GM20431 (cell line): ENCODE data around the gene NAPA.
"Not testable (repeated sequence)": the region's sequence is repeated elsewhere in the genome, so short reads cannot be mapped to it uniquely, and the experiment has no call there.

Experiments
- in situ Hi-C: fragments of 300-500 bp; cut with MseI, MboI; formaldehyde crosslinking; loops from one replicate; pipeline ENCODE4 v1.15.0; 2020; ENCODE audit warnings: low sequenced_read_pairs; ENCODE audit not compliant: unreplicated experiment

NAPA gene

DNA sequence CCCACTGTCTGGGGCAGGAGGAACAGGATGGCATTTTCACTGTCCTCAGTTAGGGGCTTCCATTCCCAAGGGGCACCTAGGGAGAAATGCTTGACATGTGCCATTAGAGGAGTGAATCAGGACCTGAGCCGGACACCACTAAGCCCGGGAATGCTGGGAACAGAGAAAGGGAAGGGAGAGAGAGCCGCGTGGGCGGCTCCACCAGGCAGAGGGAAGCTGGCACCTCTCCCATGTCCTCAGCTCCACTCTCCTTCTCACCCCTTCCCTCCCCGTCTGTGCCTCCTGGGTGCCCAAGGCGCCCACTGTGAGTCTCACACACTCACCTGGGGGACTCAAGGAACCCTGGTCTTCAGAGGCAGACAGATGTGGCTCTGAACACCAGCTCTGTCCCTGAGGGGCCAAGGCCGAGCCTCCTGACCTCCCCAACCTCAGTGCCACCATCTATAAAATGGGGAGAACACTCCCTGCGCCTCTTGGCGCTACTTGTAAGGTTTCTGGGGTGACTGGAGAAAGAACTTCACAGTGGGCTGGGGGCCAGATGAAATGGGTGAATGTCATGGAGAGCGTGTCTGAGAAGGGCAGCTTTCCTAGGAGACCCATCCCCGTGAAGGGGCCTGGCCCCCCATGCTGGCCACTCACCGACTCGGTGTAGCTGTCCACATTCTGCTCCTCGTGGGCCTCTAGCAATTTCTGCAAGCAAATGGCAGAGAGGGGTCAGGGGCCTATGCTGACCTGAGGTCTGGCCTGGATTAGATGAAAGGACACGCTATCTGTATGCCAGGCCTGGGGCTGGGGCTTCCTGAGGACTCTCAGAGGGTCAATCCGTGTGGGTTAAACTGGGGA lies 25.6 kb downstream of the NAPA start:
- in situ Hi-C loops: no loop called here

DNA sequence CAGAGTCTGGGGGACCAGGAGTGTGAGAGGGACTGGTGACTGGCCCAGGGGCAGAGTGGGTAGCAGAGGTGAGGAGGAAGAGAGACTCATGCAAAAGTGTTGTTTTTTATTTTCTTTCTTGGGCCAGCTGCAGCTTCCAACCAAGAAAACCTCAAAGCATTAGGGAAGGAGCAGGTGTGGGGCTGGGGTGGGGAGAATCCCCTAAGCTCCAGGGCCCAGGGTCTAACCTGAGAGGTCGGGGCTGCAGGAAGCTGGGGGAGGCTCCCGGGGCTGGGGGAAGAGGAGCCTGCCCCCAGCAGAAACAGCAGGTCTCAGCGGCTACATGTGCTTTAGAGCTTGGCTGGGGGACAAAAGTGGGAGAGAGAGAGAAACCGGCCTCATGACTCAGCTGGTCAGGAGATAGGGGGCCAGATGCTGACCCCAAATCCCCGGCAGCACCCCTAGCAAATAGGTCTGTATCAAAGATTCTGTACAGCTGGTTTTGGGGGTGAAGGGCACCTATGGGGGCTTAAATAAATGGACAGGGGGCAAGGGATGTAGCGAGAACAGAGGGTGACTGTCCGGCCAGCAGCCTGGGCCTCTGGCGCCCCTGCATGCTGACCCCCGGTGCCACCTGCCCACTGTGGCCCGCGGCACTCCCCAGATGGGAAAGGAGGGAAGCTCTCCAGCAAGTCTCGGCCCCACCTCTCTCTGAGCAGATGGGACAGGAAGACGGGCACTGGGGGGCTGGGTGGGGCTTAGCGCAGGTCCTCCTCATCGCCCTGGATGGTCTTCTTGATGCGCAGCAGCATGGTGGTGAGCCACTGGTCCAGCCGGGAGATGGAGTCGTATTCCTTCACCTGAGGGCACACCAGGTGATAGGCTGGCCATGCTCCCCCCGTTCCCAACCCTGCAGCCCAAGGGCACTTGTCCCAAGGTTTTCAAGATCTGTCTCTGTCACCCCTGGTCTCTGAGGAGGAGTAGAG lies 27.0 kb downstream of the NAPA start:
- in situ Hi-C loops: no loop called here

DNA sequence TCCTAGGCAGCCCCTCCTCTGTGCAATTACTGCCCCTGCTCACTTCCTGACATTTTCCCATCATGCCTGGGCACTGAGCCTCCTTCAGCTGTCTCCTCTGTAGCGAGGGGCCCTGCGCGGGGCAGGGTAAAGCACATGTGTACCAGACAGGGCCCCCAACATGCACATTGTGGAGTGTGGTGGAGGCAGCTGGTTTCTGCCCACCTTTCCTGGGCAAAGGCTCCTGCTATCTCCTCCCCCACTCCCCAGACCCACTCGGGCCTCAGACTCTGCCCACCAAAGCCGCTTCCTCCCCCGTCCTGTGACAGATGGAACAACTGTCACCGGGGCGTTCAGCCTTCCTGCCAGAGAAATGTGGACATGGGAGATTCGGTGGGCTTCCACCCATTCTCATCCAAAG lies 28.0 kb downstream of the NAPA start:
- in situ Hi-C loops: no loop called here

DNA sequence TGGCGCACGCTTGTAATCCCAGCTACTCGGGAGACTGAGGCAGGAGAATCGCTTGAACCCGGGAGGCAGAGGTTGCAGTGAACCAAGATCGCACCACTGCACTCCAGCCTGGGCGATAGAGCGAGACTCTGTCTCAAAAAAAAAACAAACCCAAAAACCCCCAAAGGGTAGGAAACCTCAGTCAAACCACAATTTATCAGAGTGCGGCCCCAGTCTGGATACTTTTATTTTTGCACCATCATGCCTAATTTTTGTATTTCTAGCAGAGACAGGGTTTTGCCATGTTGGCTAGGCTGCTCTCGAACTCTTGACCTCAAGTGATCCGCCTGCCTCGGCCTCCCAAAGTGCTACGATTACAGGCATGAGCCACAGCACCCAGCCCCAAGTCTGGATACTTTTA lies 28.6 kb downstream of the NAPA start:
- in situ Hi-C loops: not testable (repeated sequence)

DNA sequence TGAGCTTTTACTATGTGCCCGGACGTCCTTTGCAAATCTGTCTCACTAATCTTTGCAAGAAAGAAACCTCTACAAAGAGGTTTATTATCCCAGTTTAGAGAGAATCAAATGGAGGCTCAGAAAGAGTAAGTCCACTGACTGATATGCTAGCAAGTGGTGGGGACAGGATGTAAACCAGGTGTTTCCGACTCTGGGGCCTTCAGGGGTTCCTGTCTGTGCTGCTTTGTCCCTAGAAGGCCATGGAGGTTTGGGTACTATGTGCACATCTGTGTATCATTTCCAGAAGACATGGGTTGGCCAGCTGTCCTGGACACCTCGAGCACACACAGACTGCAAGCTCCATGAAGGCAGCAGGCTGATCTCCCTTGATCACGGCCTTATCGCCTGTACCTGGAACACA lies 29.7 kb downstream of the NAPA start:
- in situ Hi-C loops: no loop called here

DNA sequence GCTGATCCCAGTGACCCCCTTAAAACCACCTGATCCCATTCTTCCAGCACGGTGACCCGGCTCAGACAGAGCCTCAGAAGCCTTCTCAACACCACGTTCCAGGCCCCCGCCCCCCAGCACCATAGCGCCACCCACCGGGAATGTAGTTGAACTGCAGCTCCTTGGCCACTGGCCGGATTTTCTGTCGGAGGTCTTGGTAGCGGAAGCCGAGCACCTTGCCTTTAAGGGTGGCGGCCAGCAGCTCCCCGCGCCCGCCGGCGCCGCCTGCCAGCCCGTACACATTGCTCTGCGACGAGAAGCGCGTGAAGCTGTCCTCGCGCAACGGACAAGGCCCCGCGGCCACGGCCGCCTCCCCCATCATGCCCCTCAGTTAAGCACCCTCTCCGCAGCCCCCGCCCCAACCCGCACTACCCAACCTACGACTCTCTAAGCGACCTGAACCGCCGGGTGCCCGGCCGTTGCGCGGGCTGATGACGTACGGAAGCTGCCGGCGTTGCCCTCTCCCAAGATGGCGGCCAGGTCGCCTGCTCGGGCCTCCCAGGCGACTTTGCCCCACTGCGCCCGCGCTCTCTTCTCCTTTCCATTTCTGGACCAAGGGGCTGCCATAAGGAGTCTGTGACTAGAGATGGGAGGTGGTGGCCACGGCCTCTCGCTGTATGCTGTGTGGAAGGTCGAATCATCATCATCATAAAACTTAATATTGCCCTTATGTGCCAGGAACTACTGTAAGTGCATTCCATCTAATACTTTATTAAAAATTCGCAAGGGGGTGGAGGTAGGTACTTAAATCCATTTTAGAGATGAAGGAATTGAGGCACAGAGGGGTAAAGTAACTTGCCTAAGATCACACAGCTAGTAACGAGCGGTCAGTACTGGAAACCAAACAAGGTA lies 30.8 kb downstream of the NAPA start, which contains the start of gene KPTN:
Gene KPTN (minus strand): TSS at position 420 of the 891 bp plus-strand sequence. CDS start 59 bp downstream, at position 361.
- in situ Hi-C loops: no loop called here

DNA sequence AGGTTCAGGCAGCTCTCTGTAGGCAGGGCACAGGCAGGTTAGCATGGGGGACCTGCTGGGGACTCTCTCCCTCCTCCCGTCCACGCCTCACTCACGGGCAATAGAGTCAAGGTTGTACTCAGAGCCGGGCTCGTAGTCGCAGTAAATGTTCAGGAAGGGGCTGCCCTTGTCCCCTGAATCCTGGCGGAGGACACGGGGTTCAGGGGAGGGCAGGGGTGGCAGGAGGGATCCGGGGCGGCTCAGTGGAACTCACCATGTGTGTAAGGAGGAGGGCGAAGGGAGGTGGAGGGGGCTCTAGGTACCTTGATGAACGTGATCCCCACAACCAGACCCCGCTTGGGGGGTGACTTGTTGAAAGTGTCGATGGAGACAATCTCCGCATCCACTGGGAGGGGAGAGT lies 31.7 kb downstream of the NAPA start:
- in situ Hi-C loops: no loop called here

DNA sequence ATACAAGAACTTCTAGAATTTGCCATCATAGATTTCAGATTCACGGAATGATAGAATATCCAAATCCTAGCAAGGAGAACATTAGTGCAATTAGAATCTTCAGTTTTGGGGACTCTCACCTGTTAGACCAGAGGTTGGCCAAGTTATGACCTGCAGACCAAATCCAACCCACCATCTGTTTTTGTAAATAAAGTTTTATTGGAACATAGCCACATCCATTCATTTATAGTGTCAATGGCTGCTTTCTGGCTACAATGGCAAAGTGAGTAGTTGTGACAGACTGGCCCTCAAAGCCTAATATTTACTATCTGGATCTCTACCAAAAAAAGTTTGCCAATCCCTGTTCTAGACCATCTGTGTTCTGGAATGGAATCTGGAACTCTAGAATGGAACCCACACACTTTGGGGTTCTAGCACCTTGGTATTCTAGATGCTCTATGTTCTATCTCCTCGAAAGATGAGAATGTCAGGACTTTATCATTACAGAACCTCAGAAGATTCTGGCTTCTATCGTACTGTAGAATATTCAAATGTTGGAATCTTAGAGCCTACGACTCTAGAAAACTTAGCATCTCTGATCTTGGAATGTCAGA lies 33.3 kb downstream of the NAPA start:
- in situ Hi-C loops: no loop called here

DNA sequence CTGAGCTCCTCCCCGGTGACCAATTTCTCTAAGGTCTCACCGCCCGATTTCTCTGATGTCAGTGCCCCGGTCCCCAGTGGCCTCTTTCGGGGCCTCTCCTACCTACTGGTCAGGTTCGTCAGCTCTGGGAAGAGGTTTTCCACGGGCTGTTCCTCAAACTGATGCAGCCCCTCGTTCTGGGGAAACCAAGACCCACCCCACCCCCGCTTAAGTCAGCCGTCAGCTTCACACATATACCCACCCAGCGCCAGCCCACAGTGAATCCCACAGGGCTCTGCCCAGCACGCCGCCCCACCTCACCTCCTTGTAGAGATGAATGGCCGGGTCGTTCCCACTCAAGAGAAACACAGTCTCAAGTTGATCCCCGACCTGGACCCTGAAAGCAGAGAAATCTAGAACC lies 34.2 kb downstream of the NAPA start:
- in situ Hi-C loops: no loop called here

DNA sequence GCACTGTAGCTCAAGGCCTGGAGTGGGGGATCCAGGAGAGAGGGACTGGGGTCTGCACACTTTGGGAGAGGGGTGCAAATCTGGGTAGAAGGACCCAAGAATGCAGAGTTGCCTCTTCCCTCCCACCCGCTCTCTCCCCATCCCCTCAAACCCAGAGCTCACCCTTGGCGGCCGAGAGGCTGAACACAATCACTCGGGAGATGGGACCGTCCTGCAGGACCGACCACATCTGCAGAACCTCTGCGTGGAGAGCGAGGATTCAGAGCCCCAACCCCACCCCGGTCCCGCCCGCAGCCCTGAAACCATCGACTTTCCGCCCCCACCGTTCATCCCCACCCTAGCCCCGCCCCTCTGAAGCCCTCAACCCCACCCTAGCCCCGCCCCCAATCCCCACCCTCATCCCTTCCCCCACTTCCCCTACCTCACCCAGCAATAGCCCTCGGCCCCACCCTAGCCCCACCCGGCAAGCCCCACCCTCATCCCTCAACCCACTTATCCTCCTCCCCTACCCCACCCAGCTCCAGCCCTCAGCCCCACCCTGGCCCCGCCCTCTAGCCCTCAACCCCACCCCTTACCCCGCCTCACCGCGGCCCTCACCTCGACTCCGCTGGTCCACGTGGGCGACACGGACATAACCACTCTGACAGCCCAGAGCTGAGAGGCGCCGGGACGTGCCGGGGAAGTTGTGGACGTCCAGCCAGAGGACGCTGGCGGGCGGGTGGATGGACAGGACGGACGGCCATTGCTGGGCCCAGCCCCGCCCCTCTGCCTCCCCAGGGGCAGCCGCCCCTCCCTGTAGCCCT lies 35.0 kb downstream of the NAPA start:
- in situ Hi-C loops: no loop called here

DNA sequence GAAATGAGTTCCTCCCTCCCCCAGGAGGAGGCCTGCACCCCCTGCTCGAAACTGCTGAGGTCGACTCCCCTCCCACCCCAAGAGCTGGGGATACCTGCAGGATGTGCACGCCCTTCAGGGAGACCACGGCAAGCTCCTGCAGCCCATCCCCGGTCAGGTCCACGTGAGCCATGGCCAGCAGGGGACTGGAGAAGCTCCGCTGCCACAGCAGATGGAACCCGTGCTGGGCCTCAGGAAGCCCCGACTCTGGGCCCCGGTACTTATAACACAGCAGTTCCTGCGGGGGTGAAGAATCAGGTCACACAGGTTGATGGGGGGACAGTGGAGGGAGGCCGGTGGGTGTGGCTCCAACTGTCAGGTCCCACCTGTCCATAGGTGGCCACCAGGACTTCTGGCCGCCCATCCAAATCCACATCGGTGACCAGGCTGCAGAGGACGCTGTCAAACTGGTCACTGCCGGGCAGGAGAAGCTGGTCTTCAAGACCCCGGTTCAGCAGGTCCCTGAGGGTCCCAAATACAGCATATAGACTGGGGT lies 38.4 kb downstream of the NAPA start:
- in situ Hi-C loops: no loop called here

DNA sequence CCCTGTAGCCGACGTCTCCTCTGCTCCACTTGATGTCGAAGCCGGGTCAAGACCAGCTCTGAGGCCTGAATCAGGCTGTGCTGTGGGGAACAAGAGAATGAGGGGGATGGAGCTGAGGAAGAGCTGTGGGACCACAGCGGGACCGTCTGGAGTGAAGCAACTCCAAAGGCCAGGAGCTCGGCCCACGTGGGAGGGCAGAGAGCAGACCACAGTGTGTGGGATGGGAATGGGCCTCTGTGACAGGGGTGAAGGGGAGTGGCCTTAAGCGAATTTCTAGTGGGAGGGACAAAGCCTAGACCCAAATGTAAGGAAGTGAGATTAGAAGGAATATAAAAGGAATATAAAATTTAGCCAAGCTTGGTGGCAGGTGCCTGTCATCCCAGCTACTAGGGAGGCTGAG lies 39.4 kb downstream of the NAPA start:
- in situ Hi-C loops: no loop called here

DNA sequence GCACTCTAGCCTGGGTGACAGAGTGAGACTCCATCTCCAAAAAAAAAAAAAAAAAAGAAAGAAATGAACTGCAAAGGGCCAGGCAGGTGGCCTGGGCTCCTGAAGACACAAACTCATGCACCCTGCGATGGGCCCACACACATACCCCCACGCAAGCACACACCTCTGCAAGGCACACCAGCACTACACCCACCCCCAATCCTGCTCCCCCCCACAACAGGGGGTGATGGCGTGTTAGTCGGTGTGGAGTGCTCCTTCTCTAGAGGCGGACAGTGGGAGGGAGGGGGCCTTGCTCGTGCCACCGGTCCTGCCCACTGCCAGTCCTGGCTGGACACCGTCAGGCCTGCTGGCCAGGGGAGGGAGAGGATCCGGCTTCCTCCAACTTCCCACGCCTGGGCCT lies 41.5 kb downstream of the NAPA start:
- in situ Hi-C loops: no loop called here

DNA sequence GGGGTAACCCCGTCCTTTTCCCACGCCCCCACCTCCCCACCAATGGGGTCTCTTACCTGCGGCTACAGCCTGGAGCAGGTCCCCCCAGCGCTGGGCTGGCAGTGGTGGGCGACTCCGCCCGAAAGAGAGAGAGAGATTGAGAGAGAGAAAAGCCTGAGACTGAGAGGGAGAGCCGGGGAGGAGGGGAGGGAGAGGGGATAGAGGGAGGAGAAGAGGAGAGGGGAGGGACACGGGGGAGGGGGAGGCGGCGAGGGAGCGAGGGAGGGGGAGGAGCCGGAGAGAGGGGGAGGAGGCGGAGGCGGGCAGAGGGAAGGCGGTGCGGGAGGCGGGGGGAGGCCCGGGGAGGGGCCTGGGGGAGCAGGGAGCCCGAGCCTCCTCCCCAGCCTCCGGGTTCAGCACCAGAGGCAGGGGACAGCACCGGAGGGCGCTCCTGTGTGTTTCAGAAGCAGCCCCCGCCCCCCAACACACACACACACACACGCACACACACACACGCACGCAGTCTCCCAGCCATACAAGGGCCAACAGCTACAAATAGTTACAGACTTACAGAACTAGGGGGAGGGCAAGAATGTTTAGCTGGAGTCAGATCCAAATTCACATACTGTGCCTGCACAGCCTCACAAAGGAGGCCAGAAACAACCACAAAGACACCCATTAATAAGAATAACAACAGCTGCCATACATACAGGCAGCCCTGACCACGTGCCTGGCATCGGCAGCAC lies 43.0 kb downstream of the NAPA start, which contains the start of gene SLC8A2:
Gene SLC8A2 (minus strand): TSS at position 161 of the 725 bp plus-strand sequence. CDS start 5,490 bp downstream, outside the sequence.
- in situ Hi-C loops: no loop called here

DNA sequence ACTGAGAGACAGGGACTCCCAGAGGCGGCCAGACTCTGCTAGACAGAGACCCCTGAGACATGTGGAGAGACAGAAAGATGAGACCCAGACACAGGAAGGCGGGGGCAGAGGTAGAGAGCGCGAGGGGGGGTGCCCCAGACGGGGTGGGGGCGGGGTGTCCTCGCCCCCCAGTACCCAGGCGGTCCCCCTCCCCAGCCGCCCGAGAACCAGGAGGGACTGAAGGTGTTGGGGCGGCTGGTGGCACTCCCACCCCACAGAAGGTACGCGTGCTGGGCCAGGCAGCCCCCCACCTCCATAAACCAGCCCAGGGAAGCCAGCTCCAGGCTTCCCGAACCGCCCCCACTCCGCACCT lies 43.5 kb downstream of the NAPA start:
- in situ Hi-C loops: no loop called here

DNA sequence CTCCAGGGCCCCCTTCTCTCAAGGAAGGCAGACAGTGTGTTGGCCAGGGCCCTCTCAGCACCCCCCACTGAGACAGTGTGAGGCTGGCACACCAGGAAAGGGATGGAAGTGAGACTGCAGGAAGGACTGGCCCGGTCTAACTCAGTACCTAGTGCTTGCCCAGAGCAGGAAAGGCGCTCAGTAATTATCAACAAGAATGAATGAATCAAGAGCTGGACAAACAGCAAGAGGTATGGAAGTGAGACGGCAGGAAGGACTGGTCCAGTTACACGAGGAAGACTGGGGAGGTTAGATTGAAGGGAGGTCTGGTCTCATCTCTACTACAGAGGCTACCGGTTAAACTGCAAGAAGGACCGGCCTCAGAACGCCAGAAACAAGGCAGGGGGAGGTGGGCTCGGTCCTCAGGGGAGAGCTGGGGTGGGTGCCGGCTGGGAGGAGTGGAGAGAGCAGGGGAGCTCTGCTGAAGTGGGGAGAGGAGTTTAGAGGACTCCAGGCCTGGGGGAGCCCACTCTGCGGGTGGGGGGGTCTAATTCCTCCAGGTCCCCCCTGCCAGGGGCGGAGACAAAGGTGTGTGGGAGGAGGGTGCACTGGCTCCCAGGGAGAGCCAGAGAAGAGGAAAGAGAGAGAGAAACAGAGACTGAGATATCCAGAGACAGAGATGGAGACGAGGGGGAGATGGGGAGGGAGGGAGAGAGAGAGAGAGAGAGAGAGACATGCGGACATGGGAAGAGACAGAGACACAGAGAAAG lies 44.2 kb downstream of the NAPA start:
- in situ Hi-C loops: no loop called here

DNA sequence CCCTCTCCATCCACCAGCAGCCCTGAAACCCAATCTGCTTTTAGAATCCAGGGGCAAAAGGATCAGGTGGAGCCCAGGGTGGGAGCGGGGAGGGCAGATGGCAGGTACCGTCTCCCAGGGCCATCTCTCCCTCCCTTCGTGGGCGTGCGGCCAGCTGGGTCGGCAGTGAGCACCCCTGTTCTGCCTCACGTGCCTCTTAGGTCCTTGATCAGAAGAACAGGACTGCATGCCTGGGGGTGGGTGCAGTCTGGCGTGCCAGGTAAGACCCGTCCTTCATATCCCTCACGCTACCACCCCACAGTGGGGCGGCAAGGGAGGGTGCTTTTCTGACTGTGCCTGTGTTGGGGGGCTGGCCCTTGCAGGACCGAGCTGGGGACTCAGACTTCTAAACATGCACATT lies 45.1 kb downstream of the NAPA start:
- in situ Hi-C loops: no loop called here
